Hematopoietic multipotent progenitor cell treated with erythropoietin and hydrocortisone succinate and interleukin-3 and kit ligand, for 17 days (in vitro differentiated cells): ENCODE data around the gene PITX1.

Experiments used
- DNase-seq: peaks from one replicate; pipeline ENCODE4 v3.0.0-alpha.2; 2015; ENCODE audit warnings: low spot score

PITX1 gene

GRCh38 chr5:135041145-135041587 is 7.1 kb upstream of the PITX1 start:
- no peak for DNase-seq

GRCh38 chr5:135040333-135041144 is 6.5 kb upstream of the PITX1 start:
- no peak for DNase-seq

GRCh38 chr5:135040034-135040332 is 6.0 kb upstream of the PITX1 start:
- no peak for DNase-seq

GRCh38 chr5:135039271-135040033 is 5.4 kb upstream of the PITX1 start:
- DNase-seq: no peak

GRCh38 chr5:135038813-135039270 is 4.8 kb upstream of the PITX1 start:
- DNase-seq: no peak

GRCh38 chr5:135038205-135038812 is 4.3 kb upstream of the PITX1 start:
- DNase-seq: no peak

GRCh38 chr5:135037519-135038204 is 3.6 kb upstream of the PITX1 start:
- DNase-seq: no peak

GRCh38 chr5:135036405-135036804 is 2.4 kb upstream of the PITX1 start:
- no peak for DNase-seq

GRCh38 chr5:135035678-135036030 is 1.6 kb upstream of the PITX1 start:
- DNase-seq: no peak

- no peak for DNase-seq
These were observed 1.1 kb upstream of the PITX1 start for GRCh38 chr5:135034963-135035677.

GRCh38 chr5:135034236-135034962 is 371 bp upstream of the PITX1 start:
- DNase-seq: peak; percentile 6

GRCh38 chr5:135032999-135033861 is 798 bp downstream of the PITX1 start:
- DNase-seq: no peak

- no peak for DNase-seq
These were observed 1.4 kb downstream of the PITX1 start for GRCh38 chr5:135032695-135032998.

GRCh38 chr5:135031813-135032694 is 2.0 kb downstream of the PITX1 start:
- DNase-seq: no peak

- no peak for DNase-seq
These were observed 2.8 kb downstream of the PITX1 start for GRCh38 chr5:135030956-135031812.

GRCh38 chr5:135030123-135030955 is 3.7 kb downstream of the PITX1 start:
- DNase-seq: no peak

GRCh38 chr5:135029477-135030122 is 4.4 kb downstream of the PITX1 start:
- DNase-seq: no peak
